ENCODE data around the gene TALDO1. TPM values are rescaled to one million over a fixed set of nuclear protein-coding genes. Genes with fewer than 3 reads are reported as not detected.
A peak's percentile ranks its signal among the peaks of the same experiment; 100 is the strongest.

Gene TALDO1
- 100 to 1,000 TPM; 140 to 175 (median 149) TPM for total RNA-seq

GRCh38 chr11:747158-748006 is at the start of gene TALDO1:
TALDO1 (plus strand) TSS chr11:747464; CDS start chr11:747482, 18 bp downstream.
- H3K4me3 ChIP-seq = peak within 1 kb of the TSS; percentile 68 to 98 (median 88)
- H3K9me3 ChIP-seq = no peaks in the 10 kb centered on the region
- peaks cover 0 to 1% (median 0%) of the 10 kb centered on the region in 3 donors for H3K36me3 ChIP-seq
- no peaks in the 10 kb centered on the region for H3K27me3 ChIP-seq
- peak; percentile 90 to 96 (median 96) for DNase-seq
- peaks cover 0 to 31% (median 13%) of the 10 kb centered on the region in 4 donors for H3K4me1 ChIP-seq
- peak within 1 kb of the TSS; percentile 75 to 93 (median 82) for H3K27ac ChIP-seq
- peak; percentile 57 to 64 for TF ChIP-seq POLR2A (IDR thresholded peaks at IDR 0.05)
- TF ChIP-seq, protein P1, sequence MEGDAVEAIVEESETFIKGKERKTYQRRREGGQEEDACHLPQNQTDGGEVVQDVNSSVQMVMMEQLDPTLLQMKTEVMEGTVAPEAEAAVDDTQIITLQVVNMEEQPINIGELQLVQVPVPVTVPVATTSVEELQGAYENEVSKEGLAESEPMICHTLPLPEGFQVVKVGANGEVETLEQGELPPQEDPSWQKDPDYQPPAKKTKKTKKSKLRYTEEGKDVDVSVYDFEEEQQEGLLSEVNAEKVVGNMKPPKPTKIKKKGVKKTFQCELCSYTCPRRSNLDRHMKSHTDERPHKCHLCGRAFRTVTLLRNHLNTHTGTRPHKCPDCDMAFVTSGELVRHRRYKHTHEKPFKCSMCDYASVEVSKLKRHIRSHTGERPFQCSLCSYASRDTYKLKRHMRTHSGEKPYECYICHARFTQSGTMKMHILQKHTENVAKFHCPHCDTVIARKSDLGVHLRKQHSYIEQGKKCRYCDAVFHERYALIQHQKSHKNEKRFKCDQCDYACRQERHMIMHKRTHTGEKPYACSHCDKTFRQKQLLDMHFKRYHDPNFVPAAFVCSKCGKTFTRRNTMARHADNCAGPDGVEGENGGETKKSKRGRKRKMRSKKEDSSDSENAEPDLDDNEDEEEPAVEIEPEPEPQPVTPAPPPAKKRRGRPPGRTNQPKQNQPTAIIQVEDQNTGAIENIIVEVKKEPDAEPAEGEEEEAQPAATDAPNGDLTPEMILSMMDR (IDR thresholded peaks at IDR 0.05) = peak in 5 of 6 experiments; percentile 16 to 43 (median 34)

GRCh38 chr11:697811-698311 is 49.4 kb upstream of the TALDO1 start:
- Histone ChIP-seq H3K27ac (peak overlapping the region; percentile 26 to 100 (median 98)), H3K9me3 (no peaks in the 10 kb centered on the region), H3K4me3 (no peak overlapping the region), H3K36me3 (peaks cover 0 to 21% (median 0%) of the 10 kb centered on the region in 3 donors), H3K27me3 (no peaks in the 10 kb centered on the region), H3K4me1 (peaks cover 3 to 38% (median 28%) of the 10 kb centered on the region in 4 donors)
- DNase-seq = no peak
- TF ChIP-seq POLR2A (IDR thresholded peaks at IDR 0.05) = no peak
- TF ChIP-seq, protein P1 (IDR thresholded peaks at IDR 0.05) = no peak

DNA sequence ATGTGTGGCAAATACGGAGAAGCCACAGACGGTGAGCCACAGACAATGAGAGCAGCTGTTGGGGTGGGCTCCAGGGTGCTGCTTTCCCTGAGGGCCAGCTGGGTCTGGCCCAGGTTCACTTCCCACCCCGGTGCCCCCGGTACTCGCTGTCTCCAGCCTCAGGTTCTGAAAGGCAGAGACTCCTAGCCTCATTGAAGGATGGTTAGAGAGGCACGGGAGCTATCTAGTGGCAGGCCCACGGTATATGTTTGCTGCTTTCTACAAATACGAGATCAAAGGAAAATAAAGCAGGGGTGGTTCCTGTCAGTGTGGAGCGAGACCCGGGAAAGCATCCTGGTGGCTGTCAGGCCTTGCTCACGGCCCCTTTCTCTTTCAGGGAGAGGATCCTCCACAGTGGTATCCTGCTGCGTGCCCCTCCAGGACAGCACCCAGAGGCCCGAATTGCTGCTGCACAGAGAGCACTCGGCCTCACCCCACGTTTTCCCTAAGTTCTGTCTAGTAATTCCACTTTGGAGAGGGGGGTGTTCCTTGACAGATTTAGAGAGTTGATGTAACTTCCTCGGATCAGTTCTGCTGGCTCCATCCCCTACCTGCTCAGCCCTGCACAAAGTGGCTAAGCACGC is 48.7 kb upstream of the TALDO1 start:
- Histone ChIP-seq H3K4me1 (peaks cover 3 to 41% (median 26%) of the 10 kb centered on the region in 4 donors), H3K36me3 (peaks cover 0 to 24% (median 0%) of the 10 kb centered on the region in 3 donors)

GRCh38 chr11:699116-699508 is 48.2 kb upstream of the TALDO1 start:
- Histone ChIP-seq H3K36me3 (peaks cover 0 to 24% (median 0%) of the 10 kb centered on the region in 3 donors), H3K4me3 (no peak overlapping the region), H3K9me3 (no peaks in the 10 kb centered on the region), H3K27ac (no peak overlapping the region), H3K4me1 (peaks cover 1 to 41% (median 21%) of the 10 kb centered on the region in 4 donors), H3K27me3 (no peaks in the 10 kb centered on the region)
- TF ChIP-seq, protein P1 (IDR thresholded peaks at IDR 0.05) = no peak
- TF ChIP-seq POLR2A (IDR thresholded peaks at IDR 0.05) = no peak
- no peak for DNase-seq

More for the DNA sequence above, 48.7 kb upstream of the TALDO1 start:
- DNase-seq = no peak
- TF ChIP-seq, protein P1 (IDR thresholded peaks at IDR 0.05) = no peak
- TF ChIP-seq POLR2A (IDR thresholded peaks at IDR 0.05) = no peak
- no peak overlapping the region for H3K4me3 ChIP-seq
- no peaks in the 10 kb centered on the region for H3K9me3 ChIP-seq
- no peaks in the 10 kb centered on the region for H3K27me3 ChIP-seq
- peak overlapping the region in 2 of 4 donors; percentile 98 to 100 for H3K27ac ChIP-seq

DNA sequence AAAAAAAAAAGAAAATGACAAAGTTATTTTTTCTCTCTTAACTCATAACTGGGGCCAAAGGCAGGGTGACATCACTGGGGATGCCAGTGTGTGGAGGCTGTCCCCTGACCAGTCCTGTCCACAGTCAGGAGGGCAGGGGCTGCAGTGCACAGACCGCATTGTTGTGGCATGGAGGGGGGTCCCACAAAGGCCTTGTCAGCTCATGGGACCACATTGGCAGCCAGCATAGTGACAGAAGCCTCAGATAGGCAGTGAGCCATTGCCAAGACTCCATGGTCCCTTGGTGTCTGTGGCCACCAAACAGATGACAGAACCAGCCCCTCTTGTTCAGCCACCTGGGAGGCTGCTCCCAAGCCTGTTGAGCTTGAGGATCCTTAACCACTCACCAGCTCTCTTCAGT is 47.5 kb upstream of the TALDO1 start:
- no peaks in the 10 kb centered on the region for H3K27me3 ChIP-seq
- peaks cover 0 to 42% (median 16%) of the 10 kb centered on the region in 4 donors for H3K4me1 ChIP-seq
- no peaks in the 10 kb centered on the region for H3K9me3 ChIP-seq
- H3K4me3 ChIP-seq = no peak overlapping the region
- no peak overlapping the region for H3K27ac ChIP-seq
- TF ChIP-seq, protein P1 (IDR thresholded peaks at IDR 0.05) = no peak
- no peak for TF ChIP-seq POLR2A (IDR thresholded peaks at IDR 0.05)
- no peak for DNase-seq
- H3K36me3 ChIP-seq = peaks cover 0 to 24% (median 0%) of the 10 kb centered on the region in 3 donors
